ENCODE results near the gene NTM.

Gene NTM

GRCh38 chr11:131756479-131757110 is 386.2 kb downstream of the NTM start:
- no peak for DNase-seq (ENCODE audit: low read depth)

GRCh38 chr11:131758726-131759125 is 388.3 kb downstream of the NTM start:
- no peak for TF ChIP-seq CTCF (IDR thresholded peaks at IDR 0.05; ENCODE audit: low read depth, low read length, missing control alignments)
- no peak for DNase-seq (ENCODE audit: low read depth)
- H3K4me3 ChIP-seq (ENCODE audit: low read depth, low read length): no peak overlapping the region

More at GRCh38 chr11:131756479-131757110, 386.2 kb downstream of the NTM start:
- TF ChIP-seq CTCF (IDR thresholded peaks at IDR 0.05; ENCODE audit: low read depth, low read length, missing control alignments): no peak
- no peak overlapping the region for H3K4me3 ChIP-seq (ENCODE audit: low read depth, low read length)

- DNase-seq (ENCODE audit: low read depth): no peak
- no peak for TF ChIP-seq CTCF (IDR thresholded peaks at IDR 0.05; ENCODE audit: low read depth, low read length, missing control alignments)
- no peak overlapping the region for H3K4me3 ChIP-seq (ENCODE audit: low read depth, low read length)
Observed at GRCh38 chr11:131759140-131759539, 388.7 kb downstream of the NTM start.

- no peak for TF ChIP-seq CTCF (IDR thresholded peaks at IDR 0.05; ENCODE audit: low read depth, low read length, missing control alignments)
- H3K4me3 ChIP-seq (ENCODE audit: low read depth, low read length): no peak overlapping the region
- no peak for DNase-seq (ENCODE audit: low read depth)
Observed at GRCh38 chr11:131760091-131761061, 390.0 kb downstream of the NTM start.

- TF ChIP-seq CTCF (IDR thresholded peaks at IDR 0.05; ENCODE audit: low read depth, low read length, missing control alignments): no peak
- no peak for DNase-seq (ENCODE audit: low read depth)
- no peak overlapping the region for H3K4me3 ChIP-seq (ENCODE audit: low read depth, low read length)
Observed at GRCh38 chr11:131762346-131763110, 392.1 kb downstream of the NTM start.

GRCh38 chr11:131763193-131763890 is 392.9 kb downstream of the NTM start:
- no peak for DNase-seq (ENCODE audit: low read depth)
- H3K4me3 ChIP-seq (ENCODE audit: low read depth, low read length): no peak overlapping the region
- no peak for TF ChIP-seq CTCF (IDR thresholded peaks at IDR 0.05; ENCODE audit: low read depth, low read length, missing control alignments)

All from GM12864 (cell line).